ENCODE data around the gene GRIN3A. TPM values are rescaled to one million over a fixed set of nuclear protein-coding genes. Genes with fewer than 3 reads are reported as not detected.

Gene GRIN3A
- total RNA-seq, 1 experiment from 2014 or later = not detected

DNA sequence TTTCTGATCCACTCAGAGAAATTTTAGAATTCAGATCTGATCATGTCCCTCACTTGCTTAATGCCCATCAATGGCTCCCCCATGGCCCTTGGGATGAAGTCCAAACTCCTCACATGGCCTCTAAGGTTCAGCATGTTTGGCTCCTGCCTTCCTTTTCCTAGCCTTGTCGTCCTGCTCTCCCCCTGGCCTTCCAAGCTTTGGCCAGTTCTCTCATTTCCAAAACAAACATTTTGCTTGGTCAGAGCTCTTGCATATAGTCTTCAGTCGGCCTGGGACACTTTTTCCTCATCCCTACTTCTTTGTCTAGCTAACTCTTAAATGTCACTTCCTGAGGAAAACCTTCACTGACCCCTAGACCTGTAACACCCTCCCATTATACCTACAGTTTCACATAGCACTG is 106.6 kb downstream of the GRIN3A start:
- H3K27me3 ChIP-seq (ENCODE audit: control insufficient read depth, insufficient read depth, low read length) = no peaks in the 10 kb centered on the region
- DNase-seq = no peak

DNA sequence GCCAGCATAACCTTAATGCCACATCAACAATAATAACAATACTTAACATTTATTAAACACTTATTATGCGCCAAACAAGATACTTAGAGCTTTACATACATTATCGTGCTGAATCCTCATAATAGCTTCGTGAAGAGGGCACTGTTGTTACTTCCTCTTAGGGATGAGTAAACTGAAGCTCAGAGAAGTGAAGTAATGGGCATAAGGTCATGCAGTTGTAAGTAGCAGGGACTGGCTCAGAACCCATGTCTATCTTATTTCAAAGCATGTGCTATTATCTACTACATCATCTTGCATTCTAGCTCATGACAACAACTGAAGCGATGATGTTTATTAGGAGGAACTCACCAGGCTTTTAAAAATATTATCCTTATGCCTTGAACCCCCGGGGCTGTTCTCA is 108.8 kb downstream of the GRIN3A start:
- no peak for DNase-seq
- no peaks in the 10 kb centered on the region for H3K36me3 ChIP-seq (replicated peaks; ENCODE audit: control insufficient read depth, insufficient read depth, low read length)
- no peak overlapping the region for H3K4me3 ChIP-seq (ENCODE audit: insufficient read depth, low read depth, low read length)
- H3K27me3 ChIP-seq (ENCODE audit: control insufficient read depth, insufficient read depth, low read length) = no peaks in the 10 kb centered on the region

More for the DNA sequence above, 106.6 kb downstream of the GRIN3A start:
- no peaks in the 10 kb centered on the region for H3K36me3 ChIP-seq (replicated peaks; ENCODE audit: control insufficient read depth, insufficient read depth, low read length)
- H3K4me3 ChIP-seq (ENCODE audit: insufficient read depth, low read depth, low read length) = no peak overlapping the region

DNA sequence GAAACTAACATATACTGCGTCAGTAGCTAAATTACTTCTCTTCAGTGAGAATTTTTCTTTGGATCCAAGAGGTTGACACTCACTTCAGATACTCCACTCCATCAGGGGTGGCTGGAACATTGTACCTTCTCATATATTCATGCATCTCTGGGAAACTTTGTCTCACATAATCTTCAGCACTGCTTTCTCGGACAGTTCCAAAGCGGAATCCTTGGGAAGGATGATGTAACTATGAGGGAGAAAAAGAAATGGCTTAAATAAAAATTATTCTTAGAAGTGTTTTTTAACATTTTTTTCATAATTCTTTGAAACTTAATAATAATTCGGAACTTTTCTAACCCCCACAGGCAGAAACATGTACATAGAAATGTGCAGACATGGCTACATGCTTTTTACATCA is 110.3 kb downstream of the GRIN3A start:
- no peak overlapping the region for H3K4me3 ChIP-seq (ENCODE audit: insufficient read depth, low read depth, low read length)
- no peak for DNase-seq
- no peaks in the 10 kb centered on the region for H3K27me3 ChIP-seq (ENCODE audit: control insufficient read depth, insufficient read depth, low read length)
- H3K36me3 ChIP-seq (replicated peaks; ENCODE audit: control insufficient read depth, insufficient read depth, low read length) = no peaks in the 10 kb centered on the region

DNA sequence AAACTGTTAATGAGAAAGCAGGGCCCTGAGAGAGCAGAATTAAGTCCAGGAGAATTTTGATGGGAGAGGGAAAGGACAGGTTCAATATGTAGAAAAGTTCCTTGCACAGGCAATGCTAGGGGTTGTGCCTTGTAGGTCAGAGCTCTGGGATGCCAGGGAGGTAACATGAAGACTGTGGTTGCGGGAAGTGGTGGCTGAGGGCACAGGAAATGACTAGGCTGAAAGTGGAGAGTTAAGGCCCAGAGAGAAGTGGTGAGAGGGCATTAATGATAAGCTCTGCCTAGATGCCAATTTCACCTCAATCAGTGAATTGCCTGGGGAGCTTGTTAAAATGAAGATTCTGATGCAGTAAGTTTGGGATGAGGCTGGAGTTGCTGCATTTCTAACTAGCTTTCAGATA is 112.2 kb downstream of the GRIN3A start:
- no peaks in the 10 kb centered on the region for H3K36me3 ChIP-seq (replicated peaks; ENCODE audit: control insufficient read depth, insufficient read depth, low read length)
- no peaks in the 10 kb centered on the region for H3K27me3 ChIP-seq (ENCODE audit: control insufficient read depth, insufficient read depth, low read length)
- H3K4me3 ChIP-seq (ENCODE audit: insufficient read depth, low read depth, low read length) = no peak overlapping the region
- DNase-seq = no peak

DNA sequence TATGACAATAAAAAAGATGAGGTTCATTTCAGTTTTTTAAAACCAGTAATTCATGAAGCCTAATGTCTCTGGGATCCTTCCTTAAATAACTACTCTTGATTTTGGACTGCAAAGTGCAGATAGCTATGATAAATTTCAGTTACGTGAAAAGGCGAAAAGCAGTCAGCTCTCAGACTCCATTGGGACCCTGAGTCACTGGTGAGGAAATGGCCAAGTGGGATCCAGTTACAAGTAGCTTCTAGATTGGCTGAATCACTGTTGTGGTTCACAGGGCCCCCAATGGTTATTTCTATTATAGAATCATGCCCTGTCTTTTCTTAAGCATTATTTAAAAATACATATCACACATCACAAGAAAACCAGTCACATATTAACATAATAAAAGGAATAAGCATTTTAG is 112.6 kb downstream of the GRIN3A start:
- DNase-seq = no peak
- H3K36me3 ChIP-seq (replicated peaks; ENCODE audit: control insufficient read depth, insufficient read depth, low read length) = no peaks in the 10 kb centered on the region
- H3K4me3 ChIP-seq (ENCODE audit: insufficient read depth, low read depth, low read length) = no peak overlapping the region
- no peaks in the 10 kb centered on the region for H3K27me3 ChIP-seq (ENCODE audit: control insufficient read depth, insufficient read depth, low read length)

DNA sequence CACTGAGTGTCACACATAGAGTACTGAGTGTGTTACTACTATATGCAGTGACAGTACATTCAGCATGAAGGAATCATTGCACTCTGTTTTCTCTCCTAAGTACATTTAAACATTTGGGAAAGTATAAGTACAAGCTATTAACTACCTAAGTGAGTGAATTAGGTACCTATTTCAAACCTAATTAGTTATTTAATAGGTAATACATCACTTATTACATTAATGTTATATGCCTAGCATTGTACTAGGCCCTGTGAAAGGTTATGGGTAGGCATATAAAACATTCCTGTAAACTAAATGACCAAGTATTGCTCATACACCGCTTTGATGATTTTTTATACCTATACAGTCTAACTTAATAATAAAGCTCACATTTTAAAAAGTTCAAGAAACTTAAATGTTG is 118.0 kb downstream of the GRIN3A start:
- Histone ChIP-seq H3K36me3 (replicated peaks; ENCODE audit: control insufficient read depth, insufficient read depth, low read length) (no peaks in the 10 kb centered on the region), H3K27me3 (ENCODE audit: control insufficient read depth, insufficient read depth, low read length) (no peaks in the 10 kb centered on the region), H3K4me3 (ENCODE audit: insufficient read depth, low read depth, low read length) (no peak overlapping the region)
- DNase-seq = no peak

DNA sequence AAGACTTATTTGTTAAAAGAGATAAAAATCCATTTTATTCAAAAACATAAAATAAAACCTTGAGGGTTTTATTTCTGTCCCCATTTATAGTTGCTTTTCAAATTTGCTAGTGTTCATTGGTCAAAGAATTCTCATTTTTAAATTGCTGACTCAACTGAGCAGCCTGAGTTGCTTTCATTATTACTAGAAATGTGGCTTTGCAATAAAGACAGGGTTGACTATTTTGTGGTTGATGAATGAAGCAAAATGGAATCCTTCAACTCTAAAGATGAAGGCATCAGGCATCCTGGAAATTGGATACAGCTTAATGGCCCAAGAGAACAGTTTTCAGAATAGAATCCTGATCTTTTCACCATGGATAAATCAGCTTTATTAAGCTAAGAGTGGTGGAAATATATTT is 119.7 kb downstream of the GRIN3A start:
- DNase-seq = no peak
- Histone ChIP-seq H3K36me3 (replicated peaks; ENCODE audit: control insufficient read depth, insufficient read depth, low read length) (no peaks in the 10 kb centered on the region), H3K4me3 (ENCODE audit: insufficient read depth, low read depth, low read length) (no peak overlapping the region), H3K27me3 (ENCODE audit: control insufficient read depth, insufficient read depth, low read length) (no peaks in the 10 kb centered on the region)

DNA sequence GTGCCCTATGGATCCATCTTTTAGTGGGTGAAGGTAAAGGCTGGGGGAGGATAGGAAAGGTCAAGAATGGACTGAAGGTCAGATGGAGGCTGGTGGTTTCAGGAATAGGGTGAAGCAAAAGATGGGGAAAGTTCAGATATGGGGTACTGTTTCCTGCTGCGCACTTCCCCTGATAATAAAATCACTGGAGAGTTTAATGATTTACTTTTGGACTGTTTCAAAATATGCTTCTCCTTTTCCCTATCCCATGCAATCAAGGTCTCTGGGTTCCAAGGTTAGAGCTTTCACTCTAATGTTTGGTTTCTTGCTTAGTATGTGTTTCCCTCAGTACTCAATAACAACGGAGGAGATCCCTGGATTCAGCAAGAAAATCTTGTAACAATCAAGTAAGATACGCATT is 132.9 kb downstream of the GRIN3A start:
- H3K27me3 ChIP-seq (ENCODE audit: control insufficient read depth, insufficient read depth, low read length) = no peaks in the 10 kb centered on the region
- DNase-seq = no peak
- no peak overlapping the region for H3K4me3 ChIP-seq (ENCODE audit: insufficient read depth, low read depth, low read length)
- H3K36me3 ChIP-seq (replicated peaks; ENCODE audit: control insufficient read depth, insufficient read depth, low read length) = no peaks in the 10 kb centered on the region

DNA sequence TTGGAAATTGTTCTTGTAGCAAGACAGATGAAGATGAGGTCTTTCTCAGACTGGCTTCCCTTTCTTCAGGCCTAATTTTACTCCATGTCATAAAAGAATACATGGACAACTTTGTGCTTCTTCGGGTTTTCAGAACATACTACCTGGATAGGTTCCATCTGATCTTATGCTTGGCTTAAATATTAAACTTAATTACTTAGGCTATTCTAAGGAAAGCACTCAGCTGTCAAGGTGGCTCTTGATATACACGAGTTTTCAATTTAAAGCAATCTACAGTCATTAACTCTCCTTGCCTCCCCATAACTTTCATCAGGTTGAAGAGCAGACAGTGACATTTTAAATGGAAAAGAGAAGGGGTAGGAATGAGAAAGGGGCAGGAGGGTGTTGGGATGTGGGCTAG is 134.2 kb downstream of the GRIN3A start:
- no peak for DNase-seq
- H3K4me3 ChIP-seq (ENCODE audit: insufficient read depth, low read depth, low read length) = no peak overlapping the region
- no peaks in the 10 kb centered on the region for H3K27me3 ChIP-seq (ENCODE audit: control insufficient read depth, insufficient read depth, low read length)
- H3K36me3 ChIP-seq (replicated peaks; ENCODE audit: control insufficient read depth, insufficient read depth, low read length) = no peaks in the 10 kb centered on the region

DNA sequence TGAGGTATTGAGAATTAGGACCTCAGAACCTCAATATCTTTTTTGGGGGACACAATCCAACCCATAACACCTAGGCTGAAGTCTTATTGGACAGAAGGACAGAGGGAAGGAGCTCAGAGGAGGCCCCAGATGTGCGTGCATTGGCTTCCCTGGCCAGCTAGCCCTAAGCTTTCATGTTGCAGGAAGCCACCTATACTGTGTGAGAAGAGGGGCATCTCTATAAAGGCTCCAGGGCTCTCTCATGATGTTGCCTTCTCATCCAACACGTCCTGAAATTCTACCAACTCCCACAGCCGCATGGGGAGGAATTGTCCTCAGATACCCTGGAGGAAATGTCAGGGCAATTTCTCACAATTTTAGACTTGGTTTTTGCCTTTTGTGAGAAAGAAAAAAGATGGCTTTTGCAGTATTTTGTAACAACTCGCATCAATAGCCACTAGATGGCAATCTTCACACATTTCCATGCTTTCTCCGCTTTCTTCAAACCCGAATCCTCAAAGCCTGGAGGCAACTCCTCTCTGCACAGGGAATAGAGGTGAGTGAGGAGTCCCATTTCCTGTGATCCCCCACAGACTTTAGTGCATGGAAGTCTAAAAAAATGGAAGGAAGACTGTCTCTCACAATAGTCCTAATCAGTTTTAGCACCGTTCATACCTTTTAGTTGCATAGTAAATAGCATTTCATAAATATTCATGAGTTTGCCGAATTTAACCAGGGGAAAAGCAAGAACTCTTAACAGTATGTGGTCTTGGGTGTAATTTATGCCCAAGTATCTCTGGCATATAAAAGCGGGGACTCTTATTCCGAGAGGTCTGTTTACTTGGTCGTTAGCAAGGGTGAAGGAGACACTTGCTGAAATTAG is 136.3 kb downstream of the GRIN3A start:
- no peaks in the 10 kb centered on the region for H3K27me3 ChIP-seq (ENCODE audit: control insufficient read depth, insufficient read depth, low read length)
- peak; percentile 73 for DNase-seq

DNA sequence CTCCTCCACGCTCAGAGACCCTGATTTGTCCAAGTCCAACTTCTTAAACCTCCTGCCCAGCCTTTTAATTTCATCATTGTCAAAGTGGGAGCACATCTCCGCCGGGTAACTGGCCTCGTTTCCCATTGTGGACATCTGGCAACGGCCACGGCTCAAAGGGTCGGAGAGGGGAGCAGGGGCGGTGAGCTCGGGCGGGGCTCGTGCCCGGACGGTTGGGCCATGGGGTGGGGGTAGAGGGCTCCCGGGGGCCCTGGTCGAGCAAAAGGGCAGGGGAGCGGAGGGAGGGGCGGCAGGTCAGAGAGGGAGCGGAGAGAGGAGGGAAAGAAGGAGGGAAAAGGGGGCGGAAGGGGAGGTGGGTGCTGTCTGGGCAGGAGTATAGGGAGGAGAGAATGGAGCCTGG is 143.7 kb downstream of the GRIN3A start, which contains the start of gene PPP3R2:
TSS of gene PPP3R2 (minus strand) at position 174 of the 400 bp plus-strand sequence. CDS start at position 126, 48 bp downstream.
- H3K4me3 ChIP-seq (ENCODE audit: insufficient read depth, low read depth, low read length) = no peak within 1 kb of the TSS
- no peaks in the 10 kb centered on the region for H3K36me3 ChIP-seq (replicated peaks; ENCODE audit: control insufficient read depth, insufficient read depth, low read length)
- DNase-seq = no peak
- H3K27me3 ChIP-seq (ENCODE audit: control insufficient read depth, insufficient read depth, low read length) = no peaks in the 10 kb centered on the region

More for the DNA sequence above, 136.3 kb downstream of the GRIN3A start:
- Histone ChIP-seq H3K36me3 (replicated peaks; ENCODE audit: control insufficient read depth, insufficient read depth, low read length) (no peaks in the 10 kb centered on the region), H3K4me3 (ENCODE audit: insufficient read depth, low read depth, low read length) (no peak overlapping the region)

DNA sequence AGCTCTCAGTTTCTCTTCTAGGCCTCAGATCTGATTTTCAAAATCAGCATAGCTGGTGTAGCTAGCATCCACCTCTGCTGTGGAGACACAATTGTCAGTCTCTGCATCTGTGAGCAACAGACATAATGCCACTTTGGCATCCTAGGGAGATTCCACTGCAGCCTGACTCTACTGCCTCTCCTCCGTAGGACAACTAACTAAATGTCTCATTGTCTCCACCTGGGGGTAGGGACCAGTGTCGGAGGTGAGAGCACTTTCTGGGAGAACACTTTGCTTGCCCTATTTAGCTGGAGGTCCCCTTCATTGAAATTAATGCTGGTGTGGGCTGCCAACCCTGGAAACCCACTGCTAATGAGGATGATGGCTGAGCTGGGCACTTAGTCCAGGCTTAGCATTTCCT is 145.1 kb downstream of the GRIN3A start:
- Histone ChIP-seq H3K4me3 (ENCODE audit: insufficient read depth, low read depth, low read length) (no peak overlapping the region), H3K27me3 (ENCODE audit: control insufficient read depth, insufficient read depth, low read length) (no peaks in the 10 kb centered on the region), H3K36me3 (replicated peaks; ENCODE audit: control insufficient read depth, insufficient read depth, low read length) (no peaks in the 10 kb centered on the region)
- peak; percentile 41 for DNase-seq

DNA sequence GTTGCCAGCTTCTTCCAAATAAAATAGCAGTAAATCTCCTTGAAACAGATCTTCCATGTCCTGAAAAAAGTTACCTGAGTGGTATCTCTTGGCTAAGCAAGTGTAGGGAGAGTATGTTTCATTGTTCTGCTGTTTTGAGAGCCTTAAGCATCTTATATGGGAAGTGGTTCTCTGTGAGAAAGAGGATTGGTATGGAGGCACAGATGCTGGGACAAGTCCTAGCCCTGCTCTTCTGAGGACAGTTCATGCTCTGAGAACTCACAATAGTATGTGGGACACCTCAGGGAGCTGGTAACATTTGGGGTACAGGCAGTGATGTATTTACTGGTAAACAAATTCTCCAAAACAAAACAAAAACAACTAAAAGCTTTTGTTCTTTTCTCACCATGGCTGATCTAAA is 145.7 kb downstream of the GRIN3A start:
- DNase-seq = no peak

DNA sequence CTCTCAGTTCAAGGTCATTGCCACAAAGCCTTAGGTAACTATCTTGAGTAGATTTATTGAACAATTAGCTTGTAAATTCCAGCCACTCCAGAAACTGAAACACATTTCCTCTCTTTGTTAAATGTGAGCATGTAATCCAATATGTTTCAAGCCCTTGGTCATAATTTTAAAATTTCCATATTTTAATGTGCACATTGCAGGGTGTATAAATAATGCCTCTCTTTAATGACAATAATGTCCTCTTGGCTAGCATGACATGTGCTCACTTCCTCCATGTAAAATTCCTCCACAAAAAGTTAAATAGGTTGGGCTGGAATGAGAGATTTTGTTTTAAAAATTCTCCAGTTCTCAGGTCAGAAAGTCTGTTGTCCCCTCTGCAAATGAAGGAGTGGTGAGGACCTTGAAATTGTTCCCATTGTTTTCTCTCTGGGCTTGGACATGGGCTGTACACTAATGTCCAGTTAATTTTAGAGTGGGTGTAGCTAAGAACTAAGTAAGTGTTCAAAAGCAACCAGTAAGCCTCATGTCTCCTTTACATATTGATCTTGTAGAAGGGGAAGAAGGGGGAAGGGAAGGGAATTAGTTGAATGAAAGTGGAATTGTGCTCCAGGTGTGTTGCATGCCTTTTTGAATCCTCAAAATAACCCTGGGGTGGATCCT is 146.5 kb downstream of the GRIN3A start:
- Histone ChIP-seq H3K27me3 (ENCODE audit: control insufficient read depth, insufficient read depth, low read length) (no peaks in the 10 kb centered on the region), H3K4me3 (ENCODE audit: insufficient read depth, low read depth, low read length) (no peak overlapping the region), H3K36me3 (replicated peaks; ENCODE audit: control insufficient read depth, insufficient read depth, low read length) (no peaks in the 10 kb centered on the region)
- DNase-seq = no peak

More for the DNA sequence above, 145.7 kb downstream of the GRIN3A start:
- no peak overlapping the region for H3K4me3 ChIP-seq (ENCODE audit: insufficient read depth, low read depth, low read length)
- no peaks in the 10 kb centered on the region for H3K27me3 ChIP-seq (ENCODE audit: control insufficient read depth, insufficient read depth, low read length)
- H3K36me3 ChIP-seq (replicated peaks; ENCODE audit: control insufficient read depth, insufficient read depth, low read length) = no peaks in the 10 kb centered on the region

DNA sequence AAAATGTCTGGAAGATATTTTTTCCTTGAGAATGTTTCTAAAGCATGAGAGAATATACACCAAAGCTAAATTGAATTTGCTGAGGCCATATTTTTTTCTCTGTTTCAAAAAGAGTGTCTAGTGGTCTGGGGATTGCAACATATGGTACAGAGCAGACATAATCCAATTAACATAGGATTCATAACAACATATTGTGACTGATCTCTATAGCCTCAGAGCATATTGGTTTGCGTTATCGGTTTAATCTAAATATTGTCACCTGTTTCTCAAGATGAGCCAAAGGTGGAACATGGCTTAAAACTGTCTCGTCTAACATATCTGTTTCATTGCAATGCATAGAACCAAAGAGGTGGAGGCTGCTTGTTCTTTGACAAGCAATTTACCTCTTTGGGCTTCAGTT is 147.5 kb downstream of the GRIN3A start:
- no peaks in the 10 kb centered on the region for H3K36me3 ChIP-seq (replicated peaks; ENCODE audit: control insufficient read depth, insufficient read depth, low read length)
- no peak overlapping the region for H3K4me3 ChIP-seq (ENCODE audit: insufficient read depth, low read depth, low read length)
- no peaks in the 10 kb centered on the region for H3K27me3 ChIP-seq (ENCODE audit: control insufficient read depth, insufficient read depth, low read length)
- DNase-seq = no peak
